Left renal pelvis (tissue), 4 donors: ENCODE data around the gene MARK4. TPM values are rescaled to one million over a fixed set of nuclear protein-coding genes. Genes with fewer than 3 reads are reported as not detected.
"Not testable (repeated sequence)": the region's sequence is repeated elsewhere in the genome, so short reads cannot be mapped to it uniquely, and the experiment has no call there.

ENCODE experiments used
- DNase-seq, 4 donors: peaks; one replicate each; pipeline ENCODE4 v3.0.0-alpha.2; 2013; ENCODE audit warnings: low read depth in 4 of 4, low spot score in 3 of 4
- polyA plus RNA-seq, 4 donors: library from polyadenylated mRNA; unstranded; fragments of 120-200 nt; gene quantifications; one replicate each; pipeline ENCODE4 v1.2.1, GENCODE V29; 2013; ENCODE audit not compliant: insufficient read length in 4 of 4

MARK4 gene
- polyA plus RNA-seq, 4 donors: 33.2 to 45.1 (median 38.6) TPM

DNA sequence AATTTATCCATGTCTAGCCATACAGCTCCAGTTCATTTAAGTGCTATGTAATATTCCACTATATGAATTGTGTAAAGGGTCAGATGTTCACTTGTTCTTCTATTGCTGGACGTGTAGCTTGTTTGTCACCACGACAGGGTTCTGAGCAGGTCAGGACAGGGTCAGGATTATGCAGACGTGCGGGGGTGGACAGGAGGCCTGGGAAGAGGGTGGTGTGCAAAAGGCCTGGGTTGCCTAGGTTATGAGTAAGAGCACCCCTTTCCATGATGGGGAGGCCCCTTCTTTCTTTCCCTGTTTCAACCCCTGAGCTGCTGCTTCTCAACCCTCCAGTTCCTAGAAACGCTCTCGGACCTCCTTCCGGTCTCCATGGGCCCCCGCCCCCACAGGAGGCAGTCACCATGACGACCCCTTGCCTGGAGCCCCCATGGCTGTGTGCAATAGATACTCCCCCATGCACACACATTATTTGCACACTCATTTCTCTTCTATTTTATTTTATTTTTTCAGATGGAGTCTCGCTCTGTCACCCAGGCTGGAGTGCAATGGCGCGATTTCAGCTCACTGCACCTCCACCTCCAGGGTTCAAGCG, 7.8 kb upstream of the MARK4 start:
- no peak for DNase-seq

DNA sequence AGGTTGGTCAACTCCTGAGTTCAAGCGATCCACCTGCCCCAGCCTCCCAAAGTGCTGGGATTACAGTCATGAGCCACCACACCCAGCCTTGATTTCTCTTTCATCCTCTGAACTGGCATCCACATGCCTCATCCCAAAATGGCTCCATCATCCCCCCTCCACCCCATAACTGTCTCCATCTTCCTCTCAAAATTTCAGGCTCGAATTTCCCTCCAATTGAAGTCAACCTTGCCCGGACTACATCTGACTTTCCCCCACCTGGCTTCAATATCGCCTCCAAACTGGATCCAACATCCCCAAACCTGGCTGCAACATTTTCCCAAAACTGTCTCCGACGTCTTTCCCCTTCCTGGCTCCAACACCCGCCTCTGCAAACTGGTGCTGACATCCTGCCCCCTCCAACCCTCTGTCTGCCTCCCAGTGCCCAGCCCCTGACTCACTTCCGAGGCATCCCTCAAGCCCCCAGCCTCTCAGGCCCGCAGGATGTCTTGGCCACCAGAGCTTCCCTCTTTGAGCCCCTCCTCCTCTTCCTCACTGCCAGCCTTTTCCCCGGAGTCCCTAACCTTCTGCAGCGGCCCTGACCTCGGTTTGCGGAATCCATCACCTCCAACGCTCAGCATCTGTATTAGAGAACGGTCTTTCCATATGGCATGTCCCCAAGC, 6.8 kb upstream of the MARK4 start:
- DNase-seq: no peak

DNA sequence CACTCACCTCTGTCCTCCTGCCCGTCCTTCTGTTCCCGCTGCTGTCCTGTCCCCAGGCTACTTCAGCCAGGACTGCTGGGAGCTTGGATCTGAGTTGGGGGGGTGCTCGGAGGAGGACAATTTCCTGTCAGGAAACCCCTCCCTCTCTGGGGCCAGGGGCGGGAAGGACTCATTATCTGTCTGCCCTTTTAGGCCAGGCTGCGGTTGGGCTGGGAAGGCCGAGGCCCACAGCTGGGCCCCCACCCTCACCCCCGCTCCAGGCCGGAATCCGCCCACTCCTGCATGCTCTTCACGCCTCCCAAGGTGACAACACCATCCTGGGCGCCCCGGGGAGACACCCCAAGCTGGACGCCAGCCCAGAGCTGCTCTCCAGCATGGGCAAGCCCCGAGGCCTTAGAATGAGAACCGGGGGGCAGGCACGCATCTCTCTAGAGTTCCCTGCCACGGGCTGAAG, 5.7 kb upstream of the MARK4 start, which contains the start of gene EXOC3L2:
TSS of gene EXOC3L2 (minus strand) at position 74 of the 454 bp plus-strand sequence. CDS start 6,362 bp downstream, outside the sequence.
- no peak for DNase-seq

DNA sequence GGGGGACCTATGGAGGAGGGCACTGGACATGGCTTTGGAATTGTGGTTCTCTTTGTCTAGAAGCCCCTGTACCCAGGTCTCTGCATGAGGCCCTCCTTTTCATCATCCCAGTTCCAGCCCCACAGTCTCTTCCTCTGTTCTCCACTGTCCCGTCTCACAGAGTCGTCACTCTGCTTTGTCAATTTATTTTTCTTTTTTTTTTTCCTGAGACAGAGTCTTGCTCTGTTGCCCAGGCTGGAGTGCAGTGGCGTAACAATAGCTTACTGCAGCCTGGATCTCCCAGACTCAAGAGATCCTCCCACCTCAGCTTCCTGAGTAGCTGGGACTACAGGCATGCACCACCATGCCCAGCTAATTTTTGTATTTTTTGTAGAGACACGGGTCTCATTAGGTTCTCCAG, 5.2 kb upstream of the MARK4 start:
- no peak for DNase-seq

DNA sequence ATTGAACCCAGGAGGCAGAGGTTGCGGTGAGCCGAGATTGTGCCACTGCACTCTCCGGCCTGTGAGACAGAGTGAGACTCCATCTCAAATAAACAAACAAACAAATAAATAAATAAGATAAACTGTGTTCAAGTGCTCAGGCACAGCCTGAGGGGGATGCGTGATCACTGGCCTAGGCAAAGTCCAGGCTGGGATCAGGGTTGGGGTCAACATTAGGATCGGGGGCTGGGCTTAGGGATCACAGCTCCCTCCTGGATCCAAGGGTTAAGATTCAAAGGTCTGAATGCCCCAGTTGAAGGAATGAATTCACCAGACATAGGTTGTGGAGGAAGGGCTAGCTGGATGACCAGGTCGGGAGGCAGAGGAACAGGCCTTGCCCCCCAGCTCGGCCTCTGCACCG, 3.9 kb upstream of the MARK4 start:
- no peak for DNase-seq

DNA sequence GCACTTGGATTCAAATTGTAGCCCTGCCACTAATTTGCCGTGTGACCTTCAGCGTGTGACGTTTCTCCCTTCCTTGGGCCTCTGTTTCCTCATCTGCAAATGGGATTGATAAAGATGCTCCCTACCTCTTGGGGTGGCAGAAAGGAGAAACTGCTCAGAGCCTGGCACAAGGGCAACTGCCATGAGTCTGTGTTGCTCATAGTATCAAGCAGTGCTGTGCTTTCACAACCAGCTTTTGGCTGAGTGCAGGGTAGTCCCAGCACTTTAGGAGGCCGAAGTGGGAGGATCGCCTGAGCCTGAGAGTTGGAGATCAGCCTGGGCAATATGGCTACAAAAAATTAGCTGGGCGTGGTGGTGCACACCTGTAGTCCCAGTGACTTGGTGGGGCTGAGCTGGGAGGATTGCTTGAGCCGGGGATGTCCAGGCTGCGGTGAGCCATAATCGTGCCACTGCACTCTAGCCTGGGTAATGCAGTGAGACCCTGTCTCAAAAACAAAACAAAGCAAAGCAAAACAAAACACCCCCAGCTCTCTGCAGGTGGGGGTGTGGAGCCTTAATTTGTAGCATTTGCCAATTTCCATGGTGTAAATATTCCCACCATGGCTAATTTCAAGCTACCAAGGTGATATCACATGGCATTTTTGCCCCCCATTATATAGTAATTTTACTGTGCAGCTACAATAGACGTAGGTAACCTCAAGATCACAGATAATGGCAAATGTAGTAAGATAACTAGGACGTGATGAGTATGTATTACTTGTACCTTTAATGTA, 1.6 kb upstream of the MARK4 start:
- no peak for DNase-seq

DNA sequence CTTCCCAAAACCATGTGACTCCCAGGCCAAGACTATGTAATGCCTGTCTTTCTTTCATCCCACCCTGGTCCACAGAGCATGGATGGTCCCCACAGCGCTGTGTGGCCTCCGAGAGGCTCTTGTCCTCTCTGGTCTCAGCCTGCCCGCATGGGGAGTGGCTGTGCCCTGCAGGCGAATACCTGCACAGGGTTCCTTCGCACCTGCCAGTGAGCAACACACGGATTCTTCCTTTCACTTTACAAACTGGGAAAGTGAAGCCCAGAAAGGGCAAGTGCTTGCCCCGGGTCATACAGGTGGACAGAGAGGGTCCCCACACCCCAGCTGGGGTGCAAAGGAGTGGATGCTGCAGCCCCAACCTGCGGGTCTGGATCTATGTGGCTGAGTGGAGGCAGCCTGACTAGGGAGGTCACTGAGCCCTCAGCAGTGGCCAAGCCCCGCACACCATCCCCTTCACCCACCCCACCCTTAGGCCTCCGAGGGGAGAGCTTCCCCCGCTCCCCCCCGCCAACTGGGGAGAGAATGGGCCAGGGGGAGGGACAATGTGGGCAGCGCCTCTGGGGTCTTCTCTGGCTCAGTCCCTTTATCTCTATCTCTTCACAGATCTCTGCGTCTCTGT, 747 bp upstream of the MARK4 start:
- no peak for DNase-seq

DNA sequence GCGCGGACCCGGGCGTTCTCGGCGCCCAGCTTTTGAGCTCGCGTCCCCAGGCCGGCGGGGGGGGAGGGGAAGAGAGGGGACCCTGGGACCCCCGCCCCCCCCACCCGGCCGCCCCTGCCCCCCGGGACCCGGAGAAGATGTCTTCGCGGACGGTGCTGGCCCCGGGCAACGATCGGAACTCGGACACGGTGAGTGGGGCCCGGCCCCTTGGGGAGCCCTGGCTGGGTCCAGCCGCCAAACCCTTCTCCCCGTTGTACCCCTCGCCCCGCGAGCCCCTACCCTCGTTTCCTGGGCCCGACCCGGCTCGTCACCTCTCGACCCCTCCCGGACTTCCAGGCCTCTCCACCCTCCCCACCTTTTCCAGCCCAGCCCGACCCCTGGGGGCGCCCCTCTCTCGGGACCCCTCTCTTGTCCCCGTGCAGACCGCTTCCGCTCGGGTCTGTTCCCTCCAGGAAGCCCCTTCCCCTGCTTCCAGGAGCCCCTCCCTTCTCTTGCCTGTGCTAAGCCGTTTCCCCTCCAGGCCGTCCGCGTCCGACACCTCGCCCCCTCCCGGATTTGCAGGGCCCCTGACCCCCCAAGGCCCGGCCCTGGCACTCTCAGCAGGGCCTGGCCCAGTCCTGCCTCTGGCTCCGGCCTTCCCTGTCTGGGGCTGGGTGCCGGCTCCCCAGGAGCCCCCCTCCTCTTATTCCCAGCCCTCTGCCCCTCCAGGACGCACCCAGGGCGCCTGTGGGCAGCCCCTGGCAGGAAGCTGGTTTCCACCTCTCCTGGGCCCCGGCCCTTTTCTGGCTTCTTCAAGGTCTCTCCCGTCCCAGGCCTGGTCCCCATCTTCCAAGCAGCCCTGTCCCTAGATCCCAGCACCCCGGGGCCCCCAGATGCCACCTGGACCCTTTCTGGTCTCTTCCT, 632 bp downstream of the MARK4 start:
- no peak for DNase-seq

DNA sequence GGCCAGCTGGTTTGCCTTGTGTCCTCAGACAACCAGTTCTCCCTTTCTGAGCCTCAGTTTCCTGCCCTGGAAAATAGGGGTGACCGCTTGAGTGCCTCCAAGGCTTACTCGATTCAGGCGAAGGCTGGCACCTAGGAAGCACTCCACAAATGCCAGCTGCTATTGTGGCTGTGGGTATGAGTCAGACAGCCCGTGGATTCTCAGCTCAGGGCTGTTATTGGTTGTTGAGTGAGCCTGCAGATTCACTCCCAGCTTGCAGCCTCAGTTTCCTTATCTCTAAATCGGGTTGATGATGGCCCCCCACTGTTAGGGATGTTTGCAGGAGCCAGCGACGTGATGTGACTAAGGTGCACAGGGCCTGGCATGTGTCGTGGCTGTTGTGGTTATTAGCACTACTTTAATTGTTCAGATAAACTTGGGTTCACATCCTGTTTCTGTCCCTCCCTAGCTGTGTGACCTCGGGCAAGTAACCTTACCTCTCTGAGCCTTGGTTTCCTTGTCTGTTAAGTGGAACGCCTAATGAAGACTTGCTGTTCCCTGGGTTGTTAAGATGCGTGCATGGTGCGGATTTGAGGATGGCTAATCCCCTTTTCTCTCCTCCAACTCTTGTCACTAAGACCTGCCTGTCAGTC, 2.4 kb downstream of the MARK4 start:
- no peak for DNase-seq

DNA sequence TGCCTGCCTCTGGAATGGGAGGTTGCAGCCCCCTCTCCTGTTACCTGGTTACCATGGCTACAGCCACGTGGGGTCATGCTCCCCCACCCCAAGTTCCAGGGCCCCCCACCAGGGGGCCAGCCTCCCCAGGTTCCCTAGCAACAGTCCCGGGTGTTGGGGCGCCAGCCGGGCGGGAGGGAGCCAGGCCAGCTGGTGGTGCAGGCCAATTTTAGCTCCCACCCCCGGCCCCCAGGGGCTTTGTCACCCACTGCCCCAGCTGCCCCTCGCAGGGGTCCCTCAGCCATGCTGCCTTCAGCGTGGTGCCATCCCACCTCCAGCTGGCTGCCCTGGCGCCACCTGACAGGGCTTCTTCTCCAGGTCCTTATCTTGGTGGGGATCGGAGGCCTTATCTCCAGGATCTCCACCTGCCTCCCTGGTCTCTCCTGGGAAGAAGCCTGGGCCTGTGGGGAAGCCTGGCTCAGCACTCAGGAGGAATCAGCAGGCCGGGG, 3.0 kb downstream of the MARK4 start:
- DNase-seq: no peak

DNA sequence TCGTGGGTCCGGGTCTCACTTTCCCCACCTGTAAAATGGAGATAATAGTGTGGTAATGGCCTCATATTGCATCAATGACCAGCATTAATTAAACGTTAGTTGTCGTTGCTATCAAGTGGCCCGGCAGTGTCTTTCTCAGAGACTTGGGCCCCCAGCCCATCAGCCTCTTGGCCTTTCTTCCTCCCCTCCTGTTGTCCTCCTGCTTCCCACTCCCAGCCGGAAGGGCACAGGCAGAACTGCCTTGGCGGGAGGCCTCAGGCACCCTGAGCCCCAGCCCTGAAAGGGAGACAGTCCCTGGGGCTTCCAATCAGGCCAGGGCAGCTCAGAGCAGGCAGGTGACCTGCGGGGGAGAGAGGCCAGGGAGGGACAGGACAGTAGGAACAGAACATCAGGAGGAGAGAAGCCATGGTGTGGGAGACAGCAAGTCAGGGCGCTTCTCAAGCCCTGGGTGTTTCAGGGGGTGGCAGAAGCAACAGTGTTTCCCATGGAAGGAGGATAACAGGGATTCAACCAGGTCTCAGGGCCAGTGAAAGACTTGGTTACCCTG, 4.6 kb downstream of the MARK4 start:
- DNase-seq: no peak

DNA sequence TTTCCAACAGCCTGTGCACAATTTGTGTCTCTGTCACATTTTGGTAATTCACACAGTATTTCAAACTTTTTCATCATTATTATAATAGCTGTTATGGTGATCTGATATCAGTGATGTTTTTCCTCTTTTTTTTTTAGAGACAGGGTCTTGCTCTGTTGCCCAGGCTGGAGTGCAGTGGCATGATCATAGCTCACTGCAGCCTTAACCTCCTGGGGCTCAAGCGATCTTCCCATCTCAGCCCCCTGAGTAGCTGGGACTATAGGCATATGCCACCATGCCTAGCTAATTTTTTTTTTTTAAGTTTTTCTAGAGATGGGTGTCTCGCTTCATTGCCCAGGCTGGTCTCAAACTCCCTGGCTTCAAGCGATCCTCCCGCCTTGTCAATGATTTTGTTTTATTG, 5.8 kb downstream of the MARK4 start:
- DNase-seq: no peak

DNA sequence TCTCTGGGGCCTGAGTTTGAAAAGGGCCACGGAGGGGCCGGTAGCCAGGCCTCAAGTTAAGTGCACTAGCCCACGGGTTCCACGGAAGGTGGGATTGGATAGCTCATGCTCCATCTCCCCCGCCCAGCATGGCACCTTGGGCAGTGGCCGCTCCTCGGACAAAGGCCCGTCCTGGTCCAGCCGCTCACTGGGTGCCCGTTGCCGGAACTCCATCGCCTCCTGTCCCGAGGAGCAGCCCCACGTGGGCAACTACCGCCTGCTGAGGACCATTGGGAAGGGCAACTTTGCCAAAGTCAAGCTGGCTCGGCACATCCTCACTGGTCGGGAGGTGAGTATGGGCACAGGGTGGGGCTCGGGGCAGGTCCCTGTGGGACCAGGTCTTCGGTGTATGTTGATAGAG, 7.8 kb downstream of the MARK4 start:
- DNase-seq: no peak

DNA sequence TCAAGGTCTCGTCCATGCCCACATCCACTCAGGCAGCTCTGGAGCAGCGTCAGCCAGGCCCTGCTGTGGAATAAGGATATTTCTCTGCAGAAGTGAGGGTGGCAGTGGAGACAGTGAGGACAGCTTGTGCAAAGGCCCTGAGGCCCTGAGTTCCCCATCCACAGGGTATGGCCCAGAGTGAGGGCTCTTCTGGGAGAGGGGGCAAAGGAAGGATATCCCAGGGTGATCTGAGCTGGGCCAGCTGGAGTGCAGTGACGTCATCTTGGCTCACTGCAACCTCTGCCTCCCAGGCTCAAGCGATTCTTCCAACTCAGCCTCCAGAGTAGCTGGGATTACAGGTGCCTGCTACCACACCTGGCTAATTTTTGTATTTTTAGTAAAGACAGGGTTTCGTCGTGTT, 11.5 kb downstream of the MARK4 start:
- no peak for DNase-seq

DNA sequence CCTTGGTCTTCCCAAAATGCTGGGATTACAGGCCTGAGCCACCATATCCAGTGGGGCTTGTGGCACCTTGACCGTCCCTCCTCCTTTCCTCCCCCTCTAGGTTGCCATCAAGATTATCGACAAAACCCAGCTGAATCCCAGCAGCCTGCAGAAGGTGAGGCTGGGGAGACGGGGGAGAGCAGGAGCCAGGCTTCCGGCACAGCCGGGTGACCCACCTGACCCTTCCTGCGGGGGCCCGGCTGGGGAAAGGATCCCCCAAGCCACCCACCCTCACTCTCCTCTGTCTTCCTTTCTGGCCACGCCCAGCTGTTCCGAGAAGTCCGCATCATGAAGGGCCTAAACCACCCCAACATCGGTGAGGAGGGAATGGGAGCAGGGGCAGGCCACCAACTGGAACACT, 11.9 kb downstream of the MARK4 start:
- no peak for DNase-seq

DNA sequence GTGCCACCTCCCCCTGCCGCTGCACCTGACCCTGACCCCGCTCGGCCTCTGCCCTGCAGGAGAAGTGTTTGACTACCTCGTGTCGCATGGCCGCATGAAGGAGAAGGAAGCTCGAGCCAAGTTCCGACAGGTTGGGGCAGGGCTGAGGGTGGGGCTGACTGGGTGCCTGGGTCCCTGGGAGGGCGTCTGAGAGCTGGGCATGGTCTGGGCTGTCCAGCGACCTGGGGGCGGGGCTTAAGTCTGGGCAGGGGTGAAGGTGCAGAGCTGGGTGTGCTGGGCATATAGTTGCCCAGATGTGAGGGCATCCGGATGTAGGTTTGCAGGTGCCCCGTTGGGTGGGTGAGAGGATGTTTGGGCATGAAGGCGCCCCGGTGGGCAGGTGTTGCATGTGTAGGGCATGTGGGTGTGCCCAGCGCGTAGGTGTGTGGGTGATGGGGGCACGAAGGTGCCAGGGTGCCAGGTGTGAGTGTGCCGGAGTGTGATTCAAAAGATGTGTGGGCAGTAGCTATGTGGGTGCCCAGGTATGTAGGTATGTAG, 13.8 kb downstream of the MARK4 start:
- DNase-seq: no peak

DNA sequence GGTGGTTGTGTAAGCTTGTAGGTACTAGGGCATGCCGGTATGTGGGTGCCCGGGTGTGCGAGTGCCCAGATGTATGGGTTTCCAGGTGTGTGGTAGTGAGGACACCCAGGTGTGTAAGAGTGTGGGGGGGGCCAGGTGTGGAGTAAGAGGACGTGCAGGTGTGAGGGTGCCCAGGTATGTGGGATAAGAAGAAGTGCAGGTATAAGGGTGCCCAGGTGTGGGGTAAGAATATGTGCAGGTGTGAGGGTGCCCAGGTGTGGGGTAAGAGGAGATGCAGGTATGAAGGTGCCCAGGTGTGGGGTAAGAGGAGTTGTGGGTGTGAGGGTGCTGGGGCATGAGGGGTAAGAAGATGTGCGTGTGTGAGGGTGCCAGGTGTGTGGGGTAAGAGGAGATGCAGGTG, 14.3 kb downstream of the MARK4 start:
- DNase-seq: no peak

DNA sequence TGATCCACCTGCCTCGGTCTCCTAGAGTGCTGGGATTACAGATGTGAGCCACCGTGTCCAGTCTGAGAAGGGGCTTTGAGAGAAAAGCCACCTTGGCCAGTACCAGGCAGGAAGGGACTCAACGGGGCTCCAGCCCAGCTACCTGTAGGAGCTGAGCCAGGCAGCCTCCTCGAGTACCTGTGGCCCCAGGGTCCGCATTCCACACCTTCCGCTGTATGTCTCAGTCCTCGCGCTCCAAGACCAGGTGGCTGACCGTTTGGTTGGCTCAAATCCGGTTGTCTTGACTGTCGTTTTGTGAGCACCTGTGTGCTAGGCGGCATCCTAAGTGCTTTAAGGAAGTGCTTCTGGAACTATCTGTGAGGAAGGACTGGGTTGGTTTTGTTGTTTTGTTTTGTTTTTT, 16.2 kb downstream of the MARK4 start:
- no peak for DNase-seq

DNA sequence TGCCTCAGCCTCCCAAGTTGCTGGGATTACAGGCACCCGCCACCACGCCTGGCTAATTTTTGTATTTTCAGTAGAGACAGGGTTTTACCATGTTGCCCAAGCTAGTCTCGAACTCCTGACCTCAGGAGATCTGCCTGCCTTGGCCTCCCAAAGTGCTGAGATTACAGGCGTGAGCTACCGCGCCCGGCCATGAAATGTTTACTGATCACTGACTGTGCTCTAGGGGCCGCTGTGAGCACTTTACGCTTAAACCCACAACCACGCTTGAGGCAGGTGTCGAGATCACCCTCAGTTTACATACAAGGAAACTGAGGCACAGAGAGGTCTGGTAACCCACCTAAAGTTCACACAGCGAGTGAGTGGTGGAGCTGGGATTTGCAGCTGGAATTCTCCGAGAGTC, 18.9 kb downstream of the MARK4 start:
- DNase-seq: not testable (repeated sequence)
